Neural progenitor cell (in vitro differentiated cells): ENCODE data around the gene EPDR1. TPM values are rescaled to one million over a fixed set of nuclear protein-coding genes. Genes with fewer than 3 reads are reported as not detected.

ENCODE experiments used
- DNase-seq: peaks from one replicate; pipeline ENCODE4 v3.0.0-alpha.2; 2016; ENCODE audit warnings: low spot score
- H2AFZ ChIP-seq: fragments of 200-600 bp; sonication (generic); replicated peaks from 2 replicates; pipeline ENCODE4 v1.6.1; 2016; ENCODE audit warnings: antibody characterized with exemption
- H3F3A ChIP-seq: fragments of 200-600 bp; sonication (generic); 2 replicates; pipeline ENCODE4 v1.6.1; 2016; ENCODE audit warnings: antibody characterized with exemption, low read depth
- H3K27ac ChIP-seq: fragments of 200-600 bp; sonication (generic); 2 replicates; pipeline ENCODE4 v1.5.1; 2016; ENCODE audit warnings: mild to moderate bottlenecking
- H3K27me3 ChIP-seq: fragments of 200-600 bp; sonication (generic); 2 replicates; pipeline ENCODE4 v1.6.1; 2016; ENCODE audit warnings: mild to moderate bottlenecking, moderate library complexity
- H3K36me3 ChIP-seq: fragments of 200-600 bp; sonication (generic); 2 replicates; pipeline ENCODE4 v1.5.1; 2016
- H3K4me1 ChIP-seq: fragments of 200-600 bp; sonication (generic); 2 replicates; pipeline ENCODE4 v1.6.1; 2016; ENCODE audit warnings: mixed run types
- H3K4me2 ChIP-seq: fragments of 200-600 bp; sonication (generic); 2 replicates; pipeline ENCODE4 v1.6.1; 2016
- H3K4me3 ChIP-seq: fragments of 200-600 bp; sonication (generic); 2 replicates; pipeline ENCODE4 v1.5.1; 2016
- H3K79me2 ChIP-seq: fragments of 200-600 bp; sonication (generic); 2 replicates; pipeline ENCODE4 v1.6.1; 2016; ENCODE audit warnings: low read depth
- H3K9ac ChIP-seq: fragments of 200-600 bp; sonication (generic); 2 replicates; pipeline ENCODE4 v1.6.1; 2016
- H3K9me3 ChIP-seq: fragments of 200-600 bp; sonication (generic); 2 replicates; pipeline ENCODE4 v1.5.1; 2016; ENCODE audit warnings: low read depth
- H4K20me1 ChIP-seq: fragments of 200-600 bp; sonication (generic); 2 replicates; pipeline ENCODE4 v1.6.1; 2016; ENCODE audit warnings: low read depth
- H3K27ac Mint-ChIP-seq: 3 replicates; pipeline ENCODE4 v1.8.0; 2021; ENCODE audit warnings: mixed read lengths
- H3K27me3 Mint-ChIP-seq: 2 replicates; pipeline ENCODE4 v1.8.0; 2022; ENCODE audit warnings: low read depth, mild to moderate bottlenecking, inconsistent platforms, moderate library complexity, mixed read lengths; ENCODE audit not compliant: insufficient read depth
- H3K36me3 Mint-ChIP-seq: 3 replicates; pipeline ENCODE4 v1.8.0; 2021; ENCODE audit warnings: mixed read lengths
- H3K4me1 Mint-ChIP-seq: 3 replicates; pipeline ENCODE4 v1.8.0; 2021; ENCODE audit warnings: mixed read lengths
- H3K4me3 Mint-ChIP-seq: 3 replicates; pipeline ENCODE4 v1.8.0; 2021; ENCODE audit warnings: mild to moderate bottlenecking, moderate library complexity, mixed read lengths
- H3K9me3 Mint-ChIP-seq: 3 replicates; pipeline ENCODE4 v1.8.0; 2020; ENCODE audit warnings: mixed read lengths
- CTCF ChIP-seq: fragments of 200-600 bp; sonication (generic); IDR thresholded peaks from 2 replicates; pipeline ENCODE4 v1.5.1; 2017; ENCODE audit warnings: antibody characterized with exemption, mild to moderate bottlenecking
- EZH2 ChIP-seq: fragments of 200-600 bp; sonication (generic); IDR thresholded peaks from 2 replicates; pipeline ENCODE4 v1.6.1; 2017; ENCODE audit warnings: antibody characterized with exemption, mild to moderate bottlenecking, moderate library complexity
- EZH2phosphoT487 ChIP-seq: fragments of 200-600 bp; sonication (generic); IDR thresholded peaks from 2 replicates; pipeline ENCODE4 v1.6.1; 2017; ENCODE audit warnings: antibody characterized with exemption
- total RNA-seq: library from RNA; depleted of rRNA; stranded (reverse); fragments of >200 nt; gene quantifications from 2 replicates; pipeline ENCODE4 v1.2.3, GENCODE V29; 2015; ENCODE audit warnings: low replicate concordance

The EPDR1 gene
- total RNA-seq, 1 donor from 2014 or later = 6.8 TPM

GRCh38 chr7:37984750-37985390, 64.4 kb downstream of the EPDR1 start:
- no peak overlapping the region for H3K4me3 Mint-ChIP-seq

GRCh38 chr7:37986908-37987330, 66.5 kb downstream of the EPDR1 start:
- H3K4me1 Mint-ChIP-seq = peaks cover 11% of the 10 kb centered on the region
- Histone ChIP-seq H3F3A (peaks cover 10% of the 10 kb centered on the region), H3K27me3 (no peaks in the 10 kb centered on the region), H3K4me1 (peaks cover 13% of the 10 kb centered on the region), H4K20me1 (no peaks in the 10 kb centered on the region), H3K36me3 (no peaks in the 10 kb centered on the region), H2AFZ (no peak overlapping the region), H3K9ac (no peak overlapping the region), H3K79me2 (no peaks in the 10 kb centered on the region), H3K4me3 (no peak overlapping the region), H3K4me2 (peak overlapping the region; percentile 26), H3K9me3 (no peaks in the 10 kb centered on the region), H3K27ac (peak overlapping the region; percentile 42)
- no peaks in the 10 kb centered on the region for H3K9me3 Mint-ChIP-seq
- no peaks in the 10 kb centered on the region for H3K36me3 Mint-ChIP-seq
- H3K27ac Mint-ChIP-seq = no peak overlapping the region
- peak; percentile 44 for DNase-seq
- H3K27me3 Mint-ChIP-seq = peaks cover 3% of the 10 kb centered on the region
- TF ChIP-seq CTCF = no peak
- no peak for TF ChIP-seq EZH2phosphoT487
- TF ChIP-seq EZH2 = no peak
- H3K4me3 Mint-ChIP-seq = no peak overlapping the region

More at GRCh38 chr7:37984750-37985390, 64.4 kb downstream of the EPDR1 start:
- no peak overlapping the region for H3K4me3 ChIP-seq
- H2AFZ ChIP-seq = no peak overlapping the region
- Mint-ChIP-seq H3K36me3 (no peaks in the 10 kb centered on the region), H3K9me3 (no peaks in the 10 kb centered on the region), H3K4me1 (peaks cover 11% of the 10 kb centered on the region), H3K27ac (no peak overlapping the region), H3K27me3 (peaks cover 3% of the 10 kb centered on the region)
- H3K36me3 ChIP-seq = no peaks in the 10 kb centered on the region
- H4K20me1 ChIP-seq = no peaks in the 10 kb centered on the region
- no peak overlapping the region for H3K4me2 ChIP-seq
- no peaks in the 10 kb centered on the region for H3K27me3 ChIP-seq
- no peak for TF ChIP-seq EZH2phosphoT487
- TF ChIP-seq EZH2 = no peak
- no peak for TF ChIP-seq CTCF
- H3K9me3 ChIP-seq = no peaks in the 10 kb centered on the region
- H3K27ac ChIP-seq = no peak overlapping the region
- DNase-seq = no peak
- H3K9ac ChIP-seq = no peak overlapping the region
- H3K79me2 ChIP-seq = no peaks in the 10 kb centered on the region
- H3K4me1 ChIP-seq = peaks cover 13% of the 10 kb centered on the region
- peaks cover 10% of the 10 kb centered on the region for H3F3A ChIP-seq

- H3K9me3 ChIP-seq = no peaks in the 10 kb centered on the region
- peaks cover 10% of the 10 kb centered on the region for H3F3A ChIP-seq
- H3K9me3 Mint-ChIP-seq = no peaks in the 10 kb centered on the region
- no peaks in the 10 kb centered on the region for H3K36me3 Mint-ChIP-seq
- peaks cover 3% of the 10 kb centered on the region for H3K27me3 Mint-ChIP-seq
- H3K9ac ChIP-seq = no peak overlapping the region
- H3K79me2 ChIP-seq = no peaks in the 10 kb centered on the region
- DNase-seq = no peak
- no peaks in the 10 kb centered on the region for H3K36me3 ChIP-seq
- TF ChIP-seq CTCF (no peak), EZH2 (no peak), EZH2phosphoT487 (no peak)
- no peaks in the 10 kb centered on the region for H4K20me1 ChIP-seq
- H3K27me3 ChIP-seq = no peaks in the 10 kb centered on the region
- H3K4me1 ChIP-seq = peaks cover 13% of the 10 kb centered on the region
- no peak overlapping the region for H3K4me3 ChIP-seq
- peaks cover 11% of the 10 kb centered on the region for H3K4me1 Mint-ChIP-seq
- H3K27ac Mint-ChIP-seq = no peak overlapping the region
- H3K4me3 Mint-ChIP-seq = no peak overlapping the region
- H3K4me2 ChIP-seq = peak overlapping the region; percentile 26
- H3K27ac ChIP-seq = no peak overlapping the region
- H2AFZ ChIP-seq = no peak overlapping the region
These were observed 67.3 kb downstream of the EPDR1 start for GRCh38 chr7:37987732-37988131.
